ENCODE measurements around the gene KCNK18. TPM values are rescaled to one million over a fixed set of nuclear protein-coding genes. Genes with fewer than 3 reads are reported as not detected.
A peak's percentile ranks its signal among the peaks of the same experiment; 100 is the strongest.

Gene KCNK18
- total and polyA plus RNA-seq, 4 experiments from 2014 or later, result not detected

- no peaks in the 10 kb centered on the region for H3K36me3 Mint-ChIP-seq
- H3K36me3 ChIP-seq (ENCODE audit: insufficient read depth, low read length), result no peaks in the 10 kb centered on the region
- no peaks in the 10 kb centered on the region for H3K9me3 ChIP-seq (ENCODE audit: control insufficient read depth in 1 of 2, low read length in 2 of 2)
- DNase-seq, result peak; percentile 78 to 82 (median 81)
- H3K4me3 Mint-ChIP-seq, result peak overlapping the region; percentile 89 to 98 (median 94)
- ChIA-PET POLR2A (ENCODE audit: partially characterized antibody) (interaction anchor here (0.6 to 1.3 kb wide), 2 partner anchors 199 to 870 kb away, joined by 3 read pairs; no protein-coding TSS in a partner anchor), CTCF (ENCODE audit: partially characterized antibody) (interaction anchor here (0.6 to 10.4 kb wide), 51 partner anchors 9 to 496 kb away, joined by 3 to 196 read pairs (median 4); partner anchors contain the start of genes KCNK18 and SHTN1)
- peaks cover 29 to 33% of the 10 kb centered on the region in 2 donors for H3K27me3 Mint-ChIP-seq
- peak overlapping the region in 6 of 7 donors; percentile 31 to 85 (median 65) for H3K27ac Mint-ChIP-seq
- H3K9me3 Mint-ChIP-seq, result no peaks in the 10 kb centered on the region
- peaks cover 9 to 22% (median 14%) of the 10 kb centered on the region in 4 donors for H3K4me1 Mint-ChIP-seq
- intact Hi-C loops (cut with micrococcal nuclease), result loop anchor here (1.0 to 2.0 kb wide), 4 partner anchors 182 to 492 kb away; no protein-coding TSS in a partner anchor
- H3K4me1 ChIP-seq (ENCODE audit: insufficient read depth, low read length), result peaks cover 7% of the 10 kb centered on the region
- no peak overlapping the region for H3K27ac ChIP-seq (ENCODE audit: low read depth, low read length)
- peaks cover 14% of the 10 kb centered on the region for H3K27me3 ChIP-seq (ENCODE audit: insufficient read depth, low read length)
- peak overlapping the region; percentile 49 to 61 for H3K4me3 ChIP-seq (ENCODE audit: low read length in 2 of 2)
These were observed 22.7 kb upstream of the KCNK18 start for GRCh38 chr10:117174439-117175214.

DNA sequence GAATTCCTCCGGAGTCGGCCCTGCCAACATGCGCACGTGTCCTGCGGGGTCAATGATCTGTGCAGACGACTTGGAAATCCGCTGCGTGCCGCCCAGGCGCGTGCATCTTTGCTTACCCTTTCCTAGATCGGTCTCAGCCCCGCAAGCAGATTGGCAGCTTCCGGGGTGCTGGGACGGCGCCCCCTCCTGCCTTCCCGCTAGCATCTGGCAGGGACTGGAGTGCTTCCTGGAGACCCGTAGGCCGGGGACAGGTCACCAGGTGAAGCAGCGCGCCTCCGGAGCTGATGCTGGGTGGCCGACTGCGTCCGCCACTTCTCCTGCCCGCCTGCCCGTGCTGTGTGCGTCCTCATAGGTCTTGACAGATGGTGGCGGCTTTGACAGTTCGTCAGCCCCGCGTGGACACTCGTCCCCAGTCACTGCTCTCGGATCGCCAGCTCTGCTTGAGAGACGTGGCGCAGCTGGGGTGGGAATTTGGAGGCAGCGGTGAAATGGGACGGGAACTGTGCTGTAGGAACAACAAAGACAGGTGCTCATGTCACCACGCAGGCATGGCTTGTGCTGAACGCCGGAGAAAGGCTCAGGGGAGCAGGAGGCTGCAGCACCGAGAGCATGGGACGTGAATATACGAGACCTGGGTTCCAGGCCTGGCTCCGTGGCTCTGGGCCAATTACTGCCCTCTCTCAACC lies 21.9 kb upstream of the KCNK18 start:
- Histone ChIP-seq H3K36me3 (ENCODE audit: insufficient read depth, low read length) (no peaks in the 10 kb centered on the region), H3K4me3 (ENCODE audit: low read length in 2 of 2) (peak overlapping the region; percentile 49 to 61), H3K4me1 (ENCODE audit: insufficient read depth, low read length) (peaks cover 7% of the 10 kb centered on the region), H3K9me3 (ENCODE audit: control insufficient read depth in 1 of 2, low read length in 2 of 2) (no peaks in the 10 kb centered on the region), H3K27me3 (ENCODE audit: insufficient read depth, low read length) (peaks cover 14% of the 10 kb centered on the region), H3K27ac (ENCODE audit: low read depth, low read length) (no peak overlapping the region)
- H3K36me3 Mint-ChIP-seq, result no peaks in the 10 kb centered on the region
- CTCF ChIA-PET (ENCODE audit: partially characterized antibody), result interaction anchor here (0.7 to 10.4 kb wide), 49 partner anchors 9 to 497 kb away, joined by 3 to 196 read pairs (median 4); partner anchors contain the start of genes KCNK18 and SHTN1
- POLR2A ChIA-PET (ENCODE audit: partially characterized antibody), result interaction anchor here (1.3 kb wide), 1 partner anchor 199 kb away, joined by 3 read pairs; no protein-coding TSS in a partner anchor
- peak overlapping the region; percentile 89 to 98 (median 94) for H3K4me3 Mint-ChIP-seq
- intact Hi-C loops (cut with micrococcal nuclease), result loop anchor here (1.0 to 2.0 kb wide), 3 partner anchors 378 to 493 kb away; no protein-coding TSS in a partner anchor
- H3K4me1 Mint-ChIP-seq, result peaks cover 9 to 18% (median 14%) of the 10 kb centered on the region in 4 donors
- H3K9me3 Mint-ChIP-seq, result no peaks in the 10 kb centered on the region
- H3K27ac Mint-ChIP-seq, result peak overlapping the region in 6 of 7 donors; percentile 37 to 87 (median 76)
- H3K27me3 Mint-ChIP-seq, result peaks cover 24 to 26% of the 10 kb centered on the region in 2 donors
- no peak for DNase-seq

DNA sequence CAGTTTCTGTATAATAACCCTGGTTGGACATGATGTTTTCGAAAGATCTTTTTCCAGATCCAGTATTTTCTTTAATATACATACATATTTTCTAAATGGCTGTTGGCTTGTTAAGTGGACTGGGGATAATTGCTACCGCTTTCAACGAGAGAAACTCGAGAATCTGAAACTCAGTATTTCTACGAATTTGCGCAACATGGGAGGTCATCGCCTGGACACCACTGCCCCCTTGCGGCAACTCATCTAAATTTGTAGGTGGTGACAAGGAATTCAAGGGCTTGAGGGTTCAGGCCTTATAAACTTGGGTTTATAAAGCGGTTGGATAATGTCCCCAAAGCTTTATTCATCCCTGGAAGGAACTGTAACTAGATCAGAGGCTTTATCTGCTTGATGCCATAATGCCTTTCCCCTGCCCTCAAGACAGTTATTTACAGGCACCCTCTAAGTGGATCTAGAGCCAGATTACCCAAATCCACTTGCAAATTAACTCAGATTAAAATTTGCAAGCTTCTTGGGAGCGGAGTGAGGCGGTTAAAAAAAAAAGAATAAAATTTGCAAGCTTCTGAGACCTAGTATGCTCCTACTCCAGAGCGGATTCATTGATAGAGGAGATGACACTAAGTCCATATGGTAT lies 21.3 kb upstream of the KCNK18 start:
- Histone ChIP-seq H3K27me3 (ENCODE audit: insufficient read depth, low read length) (peaks cover 11% of the 10 kb centered on the region), H3K27ac (ENCODE audit: low read depth, low read length) (no peak overlapping the region), H3K36me3 (ENCODE audit: insufficient read depth, low read length) (no peaks in the 10 kb centered on the region), H3K4me3 (ENCODE audit: low read length in 2 of 2) (peak overlapping the region; percentile 49 to 61), H3K9me3 (ENCODE audit: control insufficient read depth in 1 of 2, low read length in 2 of 2) (no peaks in the 10 kb centered on the region), H3K4me1 (ENCODE audit: insufficient read depth, low read length) (peaks cover 7% of the 10 kb centered on the region)
- peak overlapping the region in 4 of 7 donors; percentile 19 to 64 (median 55) for H3K27ac Mint-ChIP-seq
- CTCF ChIA-PET (ENCODE audit: partially characterized antibody), result interaction anchor here (0.7 to 10.4 kb wide), 21 partner anchors 8 to 494 kb away, joined by 3 to 196 read pairs (median 7); partner anchors contain the start of gene KCNK18
- peak overlapping the region; percentile 89 to 98 (median 94) for H3K4me3 Mint-ChIP-seq
- intact Hi-C loops (cut with micrococcal nuclease), result loop anchor here (1.0 to 2.0 kb wide), 3 partner anchors 379 to 494 kb away; no protein-coding TSS in a partner anchor
- POLR2A ChIA-PET (ENCODE audit: partially characterized antibody), result interaction anchor here (1.3 kb wide), 1 partner anchor 198 kb away, joined by 3 read pairs; no protein-coding TSS in a partner anchor
- peak; percentile 62 to 67 (median 66) for DNase-seq
- no peaks in the 10 kb centered on the region for H3K9me3 Mint-ChIP-seq
- peaks cover 9 to 18% (median 14%) of the 10 kb centered on the region in 4 donors for H3K4me1 Mint-ChIP-seq
- H3K27me3 Mint-ChIP-seq, result peaks cover 21 to 22% of the 10 kb centered on the region in 2 donors
- H3K36me3 Mint-ChIP-seq, result no peaks in the 10 kb centered on the region

DNA sequence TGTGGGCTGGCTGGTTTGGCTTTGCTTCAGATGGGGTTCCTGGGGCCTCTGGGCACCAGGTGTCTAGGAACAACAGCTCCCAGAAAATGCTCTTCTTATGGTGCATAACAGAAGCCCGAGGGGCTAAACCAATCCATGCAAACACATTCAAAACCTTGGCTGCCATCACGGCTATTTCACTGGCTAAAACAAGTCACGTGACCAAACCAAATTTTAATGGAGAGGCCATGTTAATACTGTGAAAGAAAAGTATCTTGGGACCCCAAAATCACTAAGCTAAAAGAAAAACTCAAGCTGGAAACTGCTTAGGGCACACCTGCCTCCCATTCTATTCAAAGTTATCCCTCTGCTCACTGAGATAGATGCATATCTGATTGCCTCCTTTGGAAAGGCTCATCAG lies 19.1 kb upstream of the KCNK18 start:
- intact Hi-C loops (cut with micrococcal nuclease), result no loop called here
- peaks cover 7% of the 10 kb centered on the region for H3K4me1 ChIP-seq (ENCODE audit: insufficient read depth, low read length)
- no peaks in the 10 kb centered on the region for H3K27me3 ChIP-seq (ENCODE audit: insufficient read depth, low read length)
- H3K4me3 ChIP-seq (ENCODE audit: low read length in 2 of 2), result no peak overlapping the region
- Mint-ChIP-seq H3K27me3 (peaks cover 8 to 11% of the 10 kb centered on the region in 2 donors), H3K9me3 (no peaks in the 10 kb centered on the region), H3K27ac (no peak overlapping the region), H3K36me3 (no peaks in the 10 kb centered on the region), H3K4me3 (no peak overlapping the region), H3K4me1 (peaks cover 9 to 18% (median 14%) of the 10 kb centered on the region in 4 donors)
- DNase-seq, result no peak
- no peaks in the 10 kb centered on the region for H3K9me3 ChIP-seq (ENCODE audit: control insufficient read depth in 1 of 2, low read length in 2 of 2)
- no peaks in the 10 kb centered on the region for H3K36me3 ChIP-seq (ENCODE audit: insufficient read depth, low read length)
- H3K27ac ChIP-seq (ENCODE audit: low read depth, low read length), result no peak overlapping the region
- ChIA-PET CTCF (ENCODE audit: partially characterized antibody) (interaction anchor here (1.0 to 10.4 kb wide), 2 partner anchors 380 to 496 kb away, joined by 3 to 196 read pairs; no protein-coding TSS in a partner anchor), POLR2A (ENCODE audit: partially characterized antibody) (no interaction called here)

- H3K27ac ChIP-seq (ENCODE audit: low read depth, low read length), result no peak overlapping the region
- H3K27me3 Mint-ChIP-seq, result peaks cover 4 to 7% of the 10 kb centered on the region in 2 donors
- POLR2A ChIA-PET (ENCODE audit: partially characterized antibody), result no interaction called here
- no peak overlapping the region for H3K4me3 ChIP-seq (ENCODE audit: low read length in 2 of 2)
- H3K4me1 Mint-ChIP-seq, result no peaks in the 10 kb centered on the region
- no peak overlapping the region for H3K4me3 Mint-ChIP-seq
- no peak overlapping the region for H3K27ac Mint-ChIP-seq
- no peak for DNase-seq
- H3K4me1 ChIP-seq (ENCODE audit: insufficient read depth, low read length), result no peaks in the 10 kb centered on the region
- H3K27me3 ChIP-seq (ENCODE audit: insufficient read depth, low read length), result no peaks in the 10 kb centered on the region
- intact Hi-C loops (cut with micrococcal nuclease), result no loop called here
- H3K36me3 ChIP-seq (ENCODE audit: insufficient read depth, low read length), result no peaks in the 10 kb centered on the region
- CTCF ChIA-PET (ENCODE audit: partially characterized antibody), result interaction anchor here (1.0 to 3.0 kb wide), 2 partner anchors 9 to 502 kb away, joined by 3 to 20 read pairs; no protein-coding TSS in a partner anchor
- no peaks in the 10 kb centered on the region for H3K36me3 Mint-ChIP-seq
- H3K9me3 Mint-ChIP-seq, result peaks cover 0 to 10% (median 4%) of the 10 kb centered on the region in 8 donors
- H3K9me3 ChIP-seq (ENCODE audit: control insufficient read depth in 1 of 2, low read length in 2 of 2), result no peaks in the 10 kb centered on the region
These were observed 13.0 kb upstream of the KCNK18 start for GRCh38 chr10:117184296-117184695.

DNA sequence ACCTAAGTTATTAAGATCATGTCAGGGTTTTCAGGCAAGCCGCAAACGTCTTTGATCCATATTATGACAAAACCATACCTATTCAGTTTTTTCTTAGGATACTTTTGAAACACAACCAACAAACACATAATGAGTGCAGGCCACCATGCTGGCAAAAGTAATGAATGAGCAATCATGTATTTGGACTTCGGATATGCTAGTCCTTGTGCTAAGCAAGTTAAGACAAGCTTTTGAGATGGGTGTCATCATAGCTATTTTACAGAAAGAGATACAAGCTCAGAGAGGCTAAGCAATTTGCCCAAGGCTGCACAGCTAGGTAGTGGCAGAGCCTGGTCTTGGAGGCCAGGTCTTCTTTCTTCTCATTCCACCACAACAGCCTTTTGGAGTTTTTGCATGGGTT lies 12.5 kb upstream of the KCNK18 start:
- intact Hi-C loops (cut with micrococcal nuclease), result no loop called here
- H3K4me3 Mint-ChIP-seq, result no peak overlapping the region
- Histone ChIP-seq H3K4me3 (ENCODE audit: low read length in 2 of 2) (no peak overlapping the region), H3K27ac (ENCODE audit: low read depth, low read length) (no peak overlapping the region), H3K9me3 (ENCODE audit: control insufficient read depth in 1 of 2, low read length in 2 of 2) (no peaks in the 10 kb centered on the region), H3K4me1 (ENCODE audit: insufficient read depth, low read length) (no peaks in the 10 kb centered on the region), H3K36me3 (ENCODE audit: insufficient read depth, low read length) (no peaks in the 10 kb centered on the region), H3K27me3 (ENCODE audit: insufficient read depth, low read length) (no peaks in the 10 kb centered on the region)
- peaks cover 3 to 14% (median 5%) of the 10 kb centered on the region in 8 donors for H3K9me3 Mint-ChIP-seq
- no peak overlapping the region for H3K27ac Mint-ChIP-seq
- no peak for DNase-seq
- no peaks in the 10 kb centered on the region for H3K4me1 Mint-ChIP-seq
- ChIA-PET CTCF (ENCODE audit: partially characterized antibody) (interaction anchor here (1.0 to 3.0 kb wide), 2 partner anchors 9 to 503 kb away, joined by 3 to 20 read pairs; no protein-coding TSS in a partner anchor), POLR2A (ENCODE audit: partially characterized antibody) (no interaction called here)
- peaks cover 4 to 7% of the 10 kb centered on the region in 2 donors for H3K27me3 Mint-ChIP-seq
- no peaks in the 10 kb centered on the region for H3K36me3 Mint-ChIP-seq
